Adrenal gland (tissue), 5 donors: Measurements from ENCODE around the gene SAT2.

Source experiments
- POLR2A ChIP-seq, 2 donors: fragments of 450-650 bp; IDR thresholded peaks; one replicate each; pipeline ENCODE4 v1.6.1; 2017; ENCODE audit warnings: antibody characterized with exemption in 2 of 2, mild to moderate bottlenecking in 2 of 2, moderate library complexity in 1 of 2
- TF ChIP-seq, protein P1 (sequence below), 6 experiments: fragments of 450-650 bp in 4 of 6; fragments of 200-600 bp in 2 of 6; sonication (generic) in 1 of 6; IDR thresholded peaks; 1 replicate in 5 of 6; 2 replicates in 1 of 6; pipeline versions ENCODE4 v1.5.1 to v1.8.0; 2016 to 2021; ENCODE audit warnings: antibody characterized with exemption in 6 of 6, mild to moderate bottlenecking in 2 of 6, moderate library complexity in 1 of 6
- donor health status: DM: no; HTN: no; CAD: no.

DNA sequence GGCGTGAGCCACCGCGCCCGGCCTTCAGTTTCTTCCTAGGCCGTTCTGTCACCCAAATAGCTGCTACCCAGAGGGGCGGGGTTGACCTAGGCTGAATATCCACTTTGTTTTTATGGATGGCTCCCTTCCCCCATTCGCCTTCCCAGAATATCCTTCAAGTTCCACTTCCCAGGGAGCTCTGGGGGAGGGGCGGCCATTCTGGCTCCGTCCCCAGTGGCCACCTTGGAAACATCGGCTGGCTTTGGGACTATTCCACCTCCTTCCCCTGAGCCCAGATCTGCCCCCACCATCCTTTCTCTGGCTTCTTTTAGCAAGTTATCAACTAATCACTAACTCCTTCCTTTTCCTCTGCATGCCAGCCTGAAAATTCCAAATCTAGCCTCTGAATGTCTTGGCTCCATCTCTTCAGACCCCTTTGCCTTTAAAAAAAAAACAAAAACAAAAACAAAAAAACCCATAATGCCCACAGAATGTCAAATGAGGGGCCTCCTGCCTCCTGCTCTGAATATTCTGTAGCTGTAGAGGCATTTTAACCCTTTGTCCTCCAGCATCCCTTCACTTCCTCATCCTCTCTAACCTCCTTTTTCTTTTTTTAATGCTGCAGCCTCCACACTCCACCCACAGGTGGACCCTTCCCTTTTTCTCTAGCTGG lies 29.5 kb upstream of the SAT2 start:
- TF ChIP-seq, protein P1, sequence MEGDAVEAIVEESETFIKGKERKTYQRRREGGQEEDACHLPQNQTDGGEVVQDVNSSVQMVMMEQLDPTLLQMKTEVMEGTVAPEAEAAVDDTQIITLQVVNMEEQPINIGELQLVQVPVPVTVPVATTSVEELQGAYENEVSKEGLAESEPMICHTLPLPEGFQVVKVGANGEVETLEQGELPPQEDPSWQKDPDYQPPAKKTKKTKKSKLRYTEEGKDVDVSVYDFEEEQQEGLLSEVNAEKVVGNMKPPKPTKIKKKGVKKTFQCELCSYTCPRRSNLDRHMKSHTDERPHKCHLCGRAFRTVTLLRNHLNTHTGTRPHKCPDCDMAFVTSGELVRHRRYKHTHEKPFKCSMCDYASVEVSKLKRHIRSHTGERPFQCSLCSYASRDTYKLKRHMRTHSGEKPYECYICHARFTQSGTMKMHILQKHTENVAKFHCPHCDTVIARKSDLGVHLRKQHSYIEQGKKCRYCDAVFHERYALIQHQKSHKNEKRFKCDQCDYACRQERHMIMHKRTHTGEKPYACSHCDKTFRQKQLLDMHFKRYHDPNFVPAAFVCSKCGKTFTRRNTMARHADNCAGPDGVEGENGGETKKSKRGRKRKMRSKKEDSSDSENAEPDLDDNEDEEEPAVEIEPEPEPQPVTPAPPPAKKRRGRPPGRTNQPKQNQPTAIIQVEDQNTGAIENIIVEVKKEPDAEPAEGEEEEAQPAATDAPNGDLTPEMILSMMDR (IDR thresholded peaks at IDR 0.05) = peak in 2 of 6 experiments; percentile 22 to 39
- TF ChIP-seq POLR2A (IDR thresholded peaks at IDR 0.05) = no peak
